Keratinocyte (primary cell): ENCODE measurements around the gene ZBTB21. TPM values are rescaled to one million over a fixed set of nuclear protein-coding genes. Genes with fewer than 3 reads are reported as not detected.

Source experiments
- DNase-seq: peaks from one replicate; pipeline ENCODE4 v3.0.0-alpha.2; 2011; ENCODE audit warnings: low read depth, missing footprints, low spot score
- FAIRE-seq: peaks from 2 replicates; lab custom pipeline; 2011; peaks lifted over from hg19 to GRCh38; lab: Jason Lieb, UNC
- H2AFZ ChIP-seq: 2 replicates; pipeline ENCODE4 v1.6.0; 2012; ENCODE audit warnings: low read length, control low read depth, inconsistent platforms; ENCODE audit not compliant: control insufficient read depth
- H3K27ac ChIP-seq: 2 replicates; pipeline ENCODE4 v1.5.1; 2011; ENCODE audit warnings: low read length; ENCODE audit not compliant: control insufficient read depth, insufficient read depth
- H3K27me3 ChIP-seq: 3 replicates; pipeline ENCODE4 v1.6.0; 2011; ENCODE audit warnings: low read length; ENCODE audit not compliant: control insufficient read depth, insufficient read depth; ENCODE audit errors: extremely low read depth
- H3K36me3 ChIP-seq, 2 experiments: 2 replicates in 1 of 2; 3 replicates in 1 of 2; pipeline ENCODE4 v1.5.1; 2011; ENCODE audit warnings: low read length in 2 of 2, mild to moderate bottlenecking in 1 of 2; ENCODE audit not compliant: control insufficient read depth in 2 of 2, insufficient read depth in 2 of 2; ENCODE audit errors: extremely low read depth in 1 of 2
- H3K4me1 ChIP-seq: 3 replicates; pipeline ENCODE4 v1.5.1; 2011; ENCODE audit warnings: low read length; ENCODE audit not compliant: control insufficient read depth, insufficient read depth; ENCODE audit errors: extremely low read depth
- H3K4me2 ChIP-seq: 3 replicates; pipeline ENCODE4 v1.6.0; 2011; ENCODE audit warnings: low read depth, low read length; ENCODE audit not compliant: control insufficient read depth, insufficient read depth; ENCODE audit errors: extremely low read depth
- H3K4me3 ChIP-seq, 3 experiments: fragments of 200-600 bp in 1 of 3; sonication (generic) in 1 of 3; 2 replicates in 2 of 3; 3 replicates in 1 of 3; pipeline ENCODE4 v1.5.1; 2011 to 2016; ENCODE audit warnings: low read length in 3 of 3, mild to moderate bottlenecking in 3 of 3, control low read depth in 2 of 3, inconsistent platforms in 1 of 3, low read depth in 1 of 3, mixed read lengths in 1 of 3, mixed run types in 1 of 3, moderate library complexity in 1 of 3; ENCODE audit not compliant: control insufficient read depth in 2 of 3, insufficient read depth in 2 of 3; ENCODE audit errors: extremely low read depth in 1 of 3
- H3K79me2 ChIP-seq: 2 replicates; pipeline ENCODE4 v1.6.0; 2012; ENCODE audit warnings: low read length; ENCODE audit not compliant: control insufficient read depth, insufficient read depth
- H3K9ac ChIP-seq: 3 replicates; pipeline ENCODE4 v1.6.0; 2011; ENCODE audit warnings: low read length; ENCODE audit not compliant: control insufficient read depth, insufficient read depth; ENCODE audit errors: extremely low read depth
- H3K9me1 ChIP-seq: 3 replicates; pipeline ENCODE4 v1.6.0; 2011; ENCODE audit warnings: low read length; ENCODE audit not compliant: control insufficient read depth, insufficient read depth; ENCODE audit errors: extremely low read depth
- H3K9me3 ChIP-seq: 2 replicates; pipeline ENCODE4 v1.5.1; 2012; ENCODE audit warnings: low read depth, low read length; ENCODE audit not compliant: control insufficient read depth
- H4K20me1 ChIP-seq: 3 replicates; pipeline ENCODE4 v1.6.0; 2011; ENCODE audit warnings: low read length; ENCODE audit not compliant: control insufficient read depth, insufficient read depth; ENCODE audit errors: extremely low read depth
- CTCF ChIP-seq, 3 experiments: IDR thresholded peaks in 1 of 3; conservative IDR thresholded peaks in 1 of 3; optimal IDR thresholded peaks in 1 of 3; 2 replicates in 2 of 3; 3 replicates in 1 of 3; pipeline versions ENCODE3 to v1.5.1; 2011; ENCODE audit warnings: low read length in 3 of 3, mild to moderate bottlenecking in 3 of 3, moderate library complexity in 2 of 3, control low read depth in 1 of 3, inconsistent platforms in 1 of 3; ENCODE audit not compliant: insufficient read depth in 2 of 3; ENCODE audit errors: extremely low read depth in 1 of 3
- EZH2 ChIP-seq: IDR thresholded peaks from one replicate; pipeline ENCODE4 v1.6.1; 2012; ENCODE audit warnings: inconsistent platforms, mild to moderate bottlenecking, low read length, moderate library complexity
- dilution Hi-C: fragments of 300-500 bp; cut with MboI; formaldehyde crosslinking; loops from one replicate; pipeline ENCODE4 v1.7.0; 2020; ENCODE audit warnings: low sequenced_read_pairs; ENCODE audit not compliant: extremely low pct_ligation_motif_present
- polyA plus RNA-seq, 5 experiments: library from polyadenylated mRNA; depleted of rRNA in 3 of 5; stranded (reverse) in 3 of 5; stranded (forward) in 1 of 5; unstranded in 1 of 5; fragments of >200 nt; gene quantifications; 1 replicate in 1 of 5; 2 replicates in 3 of 5; 3 replicates in 1 of 5; pipeline versions ENCODE4 v1.2.1 to v1.2.3, GENCODE V29; 2011 to 2012; ENCODE audit warnings: missing spikeins in 2 of 5, low read depth in 1 of 5, low replicate concordance in 1 of 5

The ZBTB21 gene
- polyA plus RNA-seq, 1 donor (not counting 4 experiments of a cell fraction or from before 2014, with no cell fraction given): 9.5 TPM

DNA sequence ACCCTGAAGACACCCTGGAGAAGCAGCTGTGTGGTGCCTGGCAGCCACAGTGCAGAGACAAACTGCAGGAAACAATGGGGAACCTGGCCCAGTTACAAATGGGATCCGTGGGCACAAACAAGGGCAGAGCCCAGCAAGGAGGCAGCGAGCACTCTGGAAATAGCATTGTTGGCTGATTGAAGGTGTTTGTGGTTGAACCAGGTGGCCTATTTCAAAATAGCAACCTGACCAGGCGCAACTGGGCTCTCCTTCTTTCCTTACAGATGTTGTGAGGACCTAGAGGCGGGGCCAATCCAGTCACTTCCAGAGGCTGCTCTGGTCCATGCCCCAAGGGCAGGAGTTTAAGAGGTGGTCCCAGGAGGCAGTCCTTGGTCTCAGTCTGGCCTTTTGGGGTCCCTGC is 21.7 kb upstream of the ZBTB21 start:
- no peak for DNase-seq
- H3K9ac ChIP-seq: no peak overlapping the region
- no peak for FAIRE-seq
- dilution Hi-C loops: no loop called here
- no peaks in the 10 kb centered on the region for H4K20me1 ChIP-seq
- no peak overlapping the region for H3K27ac ChIP-seq
- H3K4me1 ChIP-seq: no peaks in the 10 kb centered on the region
- no peaks in the 10 kb centered on the region for H3K36me3 ChIP-seq
- TF ChIP-seq CTCF (optimal IDR thresholded peaks at IDR 0.05 in 1 of 3, IDR thresholded peaks at IDR 0.05 in 1 of 3, conservative IDR thresholded peaks at IDR 0.05 in 1 of 3; ENCODE audit: extremely low read depth in 1 of 3, insufficient read depth in 2 of 3, low read length in 3 of 3): no peak
- no peak for TF ChIP-seq EZH2
- H3K9me3 ChIP-seq: no peaks in the 10 kb centered on the region
- H3K4me3 ChIP-seq: no peak overlapping the region
- H2AFZ ChIP-seq: no peak overlapping the region
- H3K27me3 ChIP-seq: peaks cover 6% of the 10 kb centered on the region
- no peaks in the 10 kb centered on the region for H3K79me2 ChIP-seq
- H3K4me2 ChIP-seq: no peak overlapping the region
- no peaks in the 10 kb centered on the region for H3K9me1 ChIP-seq

DNA sequence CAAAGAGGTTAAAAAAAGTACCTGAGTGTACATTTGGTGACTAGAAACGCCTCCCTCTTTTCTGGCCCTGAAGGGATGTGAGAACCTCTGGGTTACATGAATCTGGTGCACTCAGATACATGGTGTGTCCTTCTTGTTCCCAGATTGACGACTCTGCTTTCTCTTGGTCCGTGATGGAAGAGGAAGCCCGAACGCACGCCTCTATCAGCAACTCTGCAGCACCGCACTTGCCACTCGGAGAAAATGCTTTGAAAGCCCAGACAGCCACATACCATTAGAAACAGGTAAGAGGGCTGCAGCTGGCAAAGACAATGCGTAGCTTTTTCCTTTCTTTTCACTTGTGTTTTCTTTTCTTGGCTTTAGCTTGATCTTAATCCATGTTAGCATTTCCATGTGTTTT is 21.1 kb upstream of the ZBTB21 start:
- Histone ChIP-seq H3K79me2 (no peaks in the 10 kb centered on the region), H3K4me2 (no peak overlapping the region), H3K9ac (no peak overlapping the region), H3K36me3 (no peaks in the 10 kb centered on the region), H2AFZ (no peak overlapping the region), H3K27me3 (peaks cover 6% of the 10 kb centered on the region), H4K20me1 (no peaks in the 10 kb centered on the region), H3K4me3 (no peak overlapping the region), H3K9me1 (no peaks in the 10 kb centered on the region), H3K4me1 (no peaks in the 10 kb centered on the region), H3K9me3 (no peaks in the 10 kb centered on the region), H3K27ac (no peak overlapping the region)
- dilution Hi-C loops: no loop called here
- TF ChIP-seq EZH2: no peak
- TF ChIP-seq CTCF (optimal IDR thresholded peaks at IDR 0.05 in 1 of 3, IDR thresholded peaks at IDR 0.05 in 1 of 3, conservative IDR thresholded peaks at IDR 0.05 in 1 of 3; ENCODE audit: extremely low read depth in 1 of 3, insufficient read depth in 2 of 3, low read length in 3 of 3): no peak
- DNase-seq (no peak), FAIRE-seq (no peak)
